ENCODE measurements around the gene INPP5D. TPM values are rescaled to one million over a fixed set of nuclear protein-coding genes. Genes with fewer than 3 reads are reported as not detected.

INPP5D gene
- polyA plus RNA-seq, 3 donors: 6.6 to 7.2 (median 6.7) TPM

DNA sequence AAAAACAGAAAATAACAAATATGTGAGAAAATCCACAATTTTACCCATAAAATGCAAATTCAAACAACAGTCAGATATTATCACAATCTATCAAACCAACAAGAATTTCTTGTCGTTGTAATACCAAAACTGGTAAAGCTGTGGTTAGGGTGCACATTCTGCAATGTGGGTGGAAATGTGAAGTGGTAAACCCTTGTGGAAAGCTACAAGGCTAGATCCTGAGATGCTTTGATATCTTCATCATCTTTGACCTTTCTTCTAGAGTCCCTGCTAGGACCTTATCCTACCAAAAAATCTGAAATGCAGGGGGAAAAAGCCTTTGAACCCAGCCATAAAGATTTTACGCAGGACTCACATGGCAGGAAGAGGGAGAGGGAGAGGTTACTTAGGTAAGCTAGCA, 174.1 kb downstream of the INPP5D start:
- no peak for DNase-seq

DNA sequence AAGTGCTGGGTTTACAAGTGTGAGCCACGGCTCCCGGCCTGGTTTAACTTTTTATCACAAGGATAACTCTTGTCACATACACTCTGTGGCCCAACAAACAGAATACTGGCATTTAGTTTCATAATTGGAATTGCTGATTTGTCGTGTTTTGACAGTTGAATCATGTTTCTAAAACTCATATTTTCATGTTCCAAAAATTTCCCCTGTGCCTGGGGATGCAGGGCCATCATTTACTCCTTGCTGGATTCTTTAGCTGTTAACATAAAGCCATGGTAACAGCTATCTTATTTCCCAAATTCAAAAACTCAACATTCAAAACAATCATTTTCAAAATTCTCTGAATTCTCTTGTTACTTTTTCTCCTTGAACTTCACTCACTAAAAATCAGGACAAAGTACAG, 174.9 kb downstream of the INPP5D start:
- DNase-seq: no peak

DNA sequence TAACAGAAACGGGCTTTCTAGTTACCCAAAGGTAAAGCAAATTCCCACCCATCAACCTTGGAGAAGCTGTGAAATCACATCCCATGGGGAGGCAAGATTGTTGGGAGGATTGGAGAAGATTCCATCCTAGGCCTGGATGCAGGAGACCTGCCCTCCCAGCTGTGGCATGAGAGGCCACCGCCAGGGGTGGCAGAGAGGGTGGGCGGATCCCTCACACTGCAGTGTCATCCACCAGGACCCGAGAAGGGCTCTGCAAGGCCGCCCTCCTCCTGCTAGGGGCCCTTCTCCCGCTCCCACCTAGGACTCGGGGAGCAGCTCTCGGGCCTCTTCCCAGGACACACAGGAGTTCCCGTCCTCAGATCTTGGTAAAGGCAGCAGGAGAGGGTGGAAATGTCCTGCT, 175.8 kb downstream of the INPP5D start:
- no peak for DNase-seq

DNA sequence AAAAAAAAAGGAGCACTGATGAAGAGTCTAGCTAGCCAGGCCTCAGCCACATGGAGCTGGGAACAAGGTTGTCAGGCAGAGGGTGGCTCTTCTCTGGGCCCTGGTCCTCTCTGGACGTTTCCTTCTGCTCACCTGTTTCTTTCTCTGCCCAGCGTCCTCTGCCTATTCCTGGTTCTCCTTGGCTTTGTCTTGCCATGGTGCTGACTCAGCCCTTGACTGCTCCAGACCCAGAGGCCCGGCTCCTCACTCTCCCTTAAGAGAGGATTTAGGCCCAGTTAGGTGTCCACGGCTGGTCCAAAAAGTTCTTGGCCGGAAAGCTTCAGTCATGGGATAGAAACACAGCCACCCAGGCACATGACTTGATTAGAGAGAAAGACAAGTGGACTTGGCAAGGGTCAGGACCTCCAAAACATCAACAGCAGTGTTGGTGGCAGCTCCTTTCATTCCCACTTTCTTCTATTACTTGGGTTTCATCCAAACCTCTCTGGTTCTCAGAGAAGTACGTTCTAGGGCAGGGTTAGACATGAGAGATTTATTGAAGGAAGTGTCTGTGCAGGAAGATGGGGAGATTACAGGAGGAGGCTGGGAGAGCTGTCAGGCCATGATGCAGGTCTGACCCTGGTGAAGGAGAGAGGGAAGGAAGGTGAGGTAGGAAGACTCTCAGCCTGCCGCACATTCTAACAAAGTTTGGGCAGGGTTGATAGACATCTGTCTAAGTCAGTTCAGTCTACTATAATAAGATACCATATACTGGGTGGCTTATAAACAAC, 176.9 kb downstream of the INPP5D start:
- DNase-seq: no peak

DNA sequence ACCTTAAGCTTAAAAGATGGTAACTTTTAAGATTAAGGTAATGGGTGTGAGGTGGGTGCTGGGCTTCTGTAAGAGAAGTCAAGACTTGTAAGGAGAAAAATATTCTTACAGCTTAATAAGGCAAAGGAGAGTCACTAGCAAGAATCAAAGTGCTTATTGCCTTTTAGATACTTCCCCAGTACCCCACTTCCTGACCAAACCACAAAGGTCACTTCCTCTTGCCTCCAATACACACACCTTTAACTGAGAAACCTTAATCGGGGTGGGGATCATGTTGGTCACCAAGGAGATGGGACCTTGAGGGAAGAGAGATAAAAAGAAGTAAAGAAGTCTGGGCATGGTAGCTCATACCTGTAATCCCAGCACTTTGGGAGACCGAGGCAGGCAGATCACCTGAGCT, 180.8 kb downstream of the INPP5D start:
- DNase-seq: no peak

DNA sequence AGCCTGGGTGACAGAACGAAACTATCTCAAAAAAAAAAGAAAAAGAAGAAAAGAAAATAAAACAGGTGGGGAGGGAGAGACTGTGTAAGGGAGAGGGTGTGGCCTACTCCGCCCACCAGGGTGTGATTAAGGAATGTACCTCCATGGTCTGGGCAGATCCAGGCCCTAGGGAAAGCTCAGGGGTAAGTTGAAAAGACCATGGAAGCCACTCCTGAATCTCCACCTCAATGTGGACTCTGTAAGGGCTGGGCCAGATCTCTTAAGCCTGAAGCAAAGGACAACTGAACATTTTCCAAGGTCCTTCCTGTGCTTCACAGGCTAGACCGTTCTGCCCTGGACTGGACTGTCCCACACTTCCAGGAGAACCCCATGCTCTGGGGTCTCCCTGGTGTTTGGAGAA, 181.7 kb downstream of the INPP5D start:
- DNase-seq: no peak

DNA sequence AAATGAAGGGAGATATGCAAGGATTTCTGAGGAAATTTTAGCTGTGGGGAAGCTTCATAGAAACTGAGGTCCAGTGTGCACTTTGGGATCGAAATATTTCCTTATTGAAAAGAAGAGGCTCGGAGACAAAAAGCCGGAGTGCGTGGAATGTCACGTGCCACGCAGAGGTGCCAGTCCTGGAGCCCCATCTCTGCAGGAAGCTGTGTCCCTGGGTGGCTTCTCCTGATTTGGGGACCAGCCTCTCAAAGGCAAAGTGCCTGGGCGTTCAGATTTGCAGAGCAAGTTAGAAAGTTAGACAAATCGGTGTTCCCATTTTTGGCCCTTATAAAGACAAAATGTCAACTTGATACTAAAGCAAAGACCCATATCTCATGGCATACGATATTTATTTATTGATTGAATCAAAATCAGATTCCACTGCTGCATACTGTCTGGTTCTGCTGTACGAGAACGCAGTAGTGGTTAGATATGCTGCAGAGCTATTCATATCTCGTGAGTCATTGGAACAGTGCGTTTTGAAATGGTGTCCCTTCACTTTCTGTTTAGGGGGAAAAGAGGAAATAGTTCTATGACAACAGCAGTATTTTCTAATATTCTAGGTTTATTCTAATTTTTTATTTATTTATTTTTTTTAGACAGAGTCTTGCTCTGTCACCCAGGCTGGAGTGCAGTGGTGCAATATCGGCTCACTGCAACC, 182.2 kb downstream of the INPP5D start:
- DNase-seq: no peak

DNA sequence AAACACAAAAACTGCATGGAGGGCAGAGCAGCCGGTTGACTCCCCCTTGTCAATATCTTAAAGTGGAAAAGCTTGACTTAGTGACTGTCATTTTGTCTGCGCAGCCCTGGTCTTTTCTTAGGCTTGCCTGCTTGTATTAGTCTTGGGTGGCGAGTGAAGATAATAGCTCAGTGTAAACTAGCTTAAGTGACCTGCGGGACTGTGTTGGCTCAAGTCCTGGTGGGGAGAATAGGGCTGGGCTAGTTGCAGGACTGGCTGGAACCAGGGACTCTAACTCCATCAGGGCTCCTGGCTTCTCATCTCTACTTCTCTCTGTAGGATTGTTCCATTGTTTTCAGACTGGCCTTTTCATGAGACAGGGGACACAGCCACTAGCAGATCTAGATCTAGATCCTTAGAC, 183.2 kb downstream of the INPP5D start:
- no peak for DNase-seq

DNA sequence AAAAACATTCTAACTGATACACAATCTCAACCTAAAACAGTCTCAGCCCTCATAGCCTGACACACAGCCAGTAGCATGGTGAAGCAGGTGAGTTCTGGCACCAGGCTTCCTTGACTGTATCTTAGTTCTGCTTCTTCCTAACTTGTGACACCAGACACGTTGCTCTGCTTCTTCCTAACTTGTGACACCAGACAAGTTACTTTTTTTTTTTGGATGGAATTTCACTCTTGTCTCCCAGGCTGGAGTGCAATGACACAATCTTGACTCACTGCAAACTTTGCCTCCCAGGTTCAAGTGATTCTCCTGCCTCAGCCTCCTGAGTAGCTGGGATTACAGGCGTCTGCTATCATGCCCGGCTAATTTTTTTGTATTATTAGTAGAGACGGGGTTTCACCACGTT, 184.7 kb downstream of the INPP5D start:
- DNase-seq: no peak

DNA sequence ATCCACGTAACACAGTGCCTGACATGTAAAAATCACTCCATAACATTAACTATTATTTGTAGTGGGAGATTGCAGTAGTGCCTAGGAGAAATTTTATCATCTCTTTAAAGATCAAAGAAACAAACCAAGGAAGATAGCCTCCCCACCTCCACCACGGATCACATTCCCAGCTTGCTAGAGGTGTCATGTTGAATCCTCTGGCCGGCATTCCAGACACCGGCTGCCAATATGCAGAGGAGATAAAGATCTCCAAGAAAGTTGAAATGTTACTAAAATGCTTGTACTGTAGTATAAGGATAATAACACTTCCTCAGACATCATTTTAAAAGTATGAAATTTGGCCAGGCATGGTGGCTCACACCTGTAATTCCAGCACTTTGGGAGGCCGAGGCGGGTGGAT, 185.3 kb downstream of the INPP5D start:
- no peak for DNase-seq

DNA sequence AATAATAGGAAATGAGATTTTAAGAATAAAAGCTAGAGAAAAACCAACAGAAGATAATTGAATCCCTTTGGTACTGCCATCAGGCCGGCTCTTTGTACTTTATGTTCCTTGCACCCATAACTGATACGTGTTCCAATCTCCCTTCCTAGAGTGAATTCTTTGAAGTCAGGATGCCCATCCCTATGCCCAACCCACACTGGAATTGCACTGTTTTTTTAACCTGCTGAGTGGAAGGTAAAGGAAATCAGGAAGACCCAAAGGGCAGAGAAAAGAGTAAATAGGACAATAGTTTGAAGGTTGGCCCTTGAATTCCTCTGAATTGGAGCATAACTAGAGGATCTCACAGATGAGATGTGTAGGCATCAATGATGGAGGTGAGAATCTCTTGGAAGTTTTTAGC, 187.0 kb downstream of the INPP5D start:
- DNase-seq: no peak

DNA sequence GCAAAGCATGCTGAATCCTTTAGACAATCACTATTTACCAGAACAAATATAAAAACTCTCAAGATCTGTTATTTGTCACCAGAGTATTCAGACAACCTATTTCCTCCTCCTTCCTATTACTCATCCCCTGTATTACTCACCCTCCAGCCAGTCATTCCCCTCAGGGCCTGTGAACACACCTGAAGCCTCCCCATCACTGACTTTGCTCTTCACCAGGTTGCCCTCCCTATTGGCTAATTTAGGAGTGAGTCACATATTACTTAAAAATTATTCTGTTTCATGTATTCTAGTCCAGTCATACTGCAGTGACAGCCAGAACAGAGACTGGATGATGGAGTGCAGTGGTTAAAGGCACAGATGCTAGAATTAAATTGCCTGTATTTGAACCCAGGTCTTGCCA, 187.6 kb downstream of the INPP5D start:
- no peak for DNase-seq

DNA sequence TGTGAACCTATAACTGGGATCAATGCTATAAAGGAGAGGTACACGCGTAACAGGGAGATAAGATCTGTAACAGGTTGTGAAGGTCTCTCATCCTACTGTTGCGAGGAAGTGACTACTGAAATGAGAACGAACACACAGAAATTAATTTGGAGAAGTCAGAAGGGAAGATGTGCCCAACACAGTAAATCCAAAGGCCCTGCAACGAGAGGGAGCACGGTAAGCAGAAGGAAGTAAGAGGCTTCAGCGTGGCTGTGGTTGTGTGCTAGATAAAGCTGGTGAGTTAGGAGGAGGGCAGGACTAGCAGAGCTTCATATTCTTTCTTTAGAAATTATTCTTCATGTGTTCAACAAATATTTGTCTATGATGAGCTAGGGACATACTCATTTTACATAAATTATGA, 188.9 kb downstream of the INPP5D start:
- no peak for DNase-seq

DNA sequence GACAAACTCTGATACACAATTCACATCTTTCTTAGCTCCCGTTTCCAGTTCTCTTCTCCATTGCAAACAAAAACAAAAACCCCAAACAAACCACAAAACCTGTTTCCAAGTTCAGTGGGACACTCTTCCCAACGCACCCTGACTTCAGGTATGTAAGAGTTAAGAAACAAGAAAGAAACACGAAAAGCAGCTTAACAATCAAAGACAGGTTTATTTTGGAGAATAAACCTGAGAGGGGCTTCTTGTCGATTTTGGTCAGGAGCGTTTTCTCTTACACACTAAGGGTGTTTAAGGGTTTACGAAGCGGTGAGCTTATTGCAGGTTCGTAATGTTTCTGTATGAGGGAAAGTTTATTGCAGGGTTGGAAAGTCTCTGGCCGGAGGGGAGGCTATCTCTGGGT, 190.4 kb downstream of the INPP5D start:
- DNase-seq: no peak

DNA sequence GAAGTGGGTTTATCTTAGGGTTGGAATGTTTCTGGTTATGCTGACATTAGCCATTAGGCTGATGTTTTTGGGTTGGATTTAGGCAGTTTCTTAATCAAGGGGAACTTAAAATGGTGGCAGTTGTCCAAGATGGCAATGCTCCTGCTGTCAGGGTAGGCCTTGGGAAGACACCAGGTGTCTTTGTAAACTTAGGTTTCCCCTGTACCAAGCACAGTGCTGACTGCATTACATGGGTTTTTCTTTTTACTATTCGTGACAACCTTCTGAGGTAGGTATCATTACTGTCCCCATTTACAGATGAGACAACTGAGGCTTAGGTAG, 190.8 kb downstream of the INPP5D start:
- DNase-seq: no peak

DNA sequence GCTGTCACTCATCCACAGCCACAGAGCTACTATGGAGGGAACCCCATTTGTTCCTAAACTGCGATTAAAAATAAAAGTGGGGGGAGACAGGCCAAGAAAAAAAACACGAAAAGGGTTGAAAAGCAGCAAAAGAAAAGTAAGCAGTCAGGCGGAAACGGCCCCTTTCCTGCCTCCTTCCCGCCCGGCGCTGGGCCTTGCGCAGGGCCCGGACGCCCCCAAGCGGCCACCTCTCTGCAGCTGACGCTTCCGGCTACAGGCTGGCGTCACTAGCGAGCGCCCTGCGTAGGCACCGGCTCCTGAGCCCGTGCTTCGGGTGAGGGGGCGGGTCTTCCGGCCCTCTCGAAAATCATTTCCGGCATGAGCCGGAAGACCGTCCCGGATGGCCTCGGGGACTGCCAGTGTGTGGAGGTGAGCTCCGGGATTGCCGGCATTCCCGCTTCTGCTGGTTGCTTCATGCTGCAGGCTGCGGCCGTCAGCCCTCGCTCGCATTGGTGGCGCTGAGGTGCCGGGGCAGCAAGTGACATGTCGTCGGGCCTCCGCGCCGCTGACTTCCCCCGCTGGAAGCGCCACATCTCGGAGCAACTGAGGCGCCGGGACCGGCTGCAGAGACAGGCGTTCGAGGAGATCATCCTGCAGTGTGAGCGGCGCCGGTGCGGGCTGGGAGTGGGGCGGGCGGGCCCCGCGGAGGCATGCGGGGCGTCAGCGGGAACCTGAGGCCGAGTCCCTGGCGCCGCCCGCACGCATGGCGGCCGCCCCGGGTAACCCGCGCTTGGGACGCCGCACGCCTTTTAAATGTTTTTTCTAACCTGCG, 191.4 kb downstream of the INPP5D start, which contains the start of gene ATG16L1:
TSS of gene ATG16L1 (plus strand) at position 368 of the 811 bp plus-strand sequence. CDS start at position 523, 155 bp downstream.
- peak; percentile 96 for DNase-seq

DNA sequence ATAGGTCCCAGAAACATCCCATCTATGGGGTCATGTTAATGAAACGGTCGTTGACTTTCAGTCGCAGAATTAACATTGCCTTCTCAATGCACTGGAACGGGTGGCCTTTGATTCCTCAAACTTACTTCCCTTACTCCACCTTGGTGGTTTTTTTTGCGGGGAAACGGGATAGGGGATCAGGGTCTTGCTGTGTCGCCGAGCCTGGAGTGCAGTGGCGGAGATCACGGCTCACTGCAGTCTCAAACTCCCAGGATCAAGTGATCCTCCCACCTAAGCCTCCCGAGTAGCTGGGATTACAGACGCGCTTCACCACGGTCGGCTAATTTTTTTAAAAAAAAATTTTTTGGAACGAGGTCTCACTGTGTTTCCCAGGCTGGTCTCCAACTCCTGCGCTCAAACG, 192.1 kb downstream of the INPP5D start:
- DNase-seq: peak; percentile 7

DNA sequence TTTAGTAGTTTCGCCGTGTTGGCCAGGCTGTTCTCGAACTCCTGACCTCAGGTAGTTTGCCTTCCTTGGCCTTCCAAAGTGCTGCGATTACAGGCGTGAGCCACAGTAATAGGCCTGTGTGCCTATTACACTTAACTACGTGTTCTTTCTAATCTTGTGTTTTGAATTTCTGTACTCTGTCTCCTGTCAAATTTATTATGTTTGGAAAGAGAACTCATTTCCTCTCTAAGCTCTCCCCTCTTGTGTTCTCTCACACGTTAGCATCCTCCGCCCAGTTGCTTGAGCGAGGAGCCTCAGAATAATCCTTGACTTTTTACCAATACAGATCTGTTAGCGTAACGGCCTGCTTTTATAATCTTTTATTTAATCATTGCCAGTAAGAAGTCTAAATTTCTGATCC, 195.0 kb downstream of the INPP5D start:
- DNase-seq: no peak

DNA sequence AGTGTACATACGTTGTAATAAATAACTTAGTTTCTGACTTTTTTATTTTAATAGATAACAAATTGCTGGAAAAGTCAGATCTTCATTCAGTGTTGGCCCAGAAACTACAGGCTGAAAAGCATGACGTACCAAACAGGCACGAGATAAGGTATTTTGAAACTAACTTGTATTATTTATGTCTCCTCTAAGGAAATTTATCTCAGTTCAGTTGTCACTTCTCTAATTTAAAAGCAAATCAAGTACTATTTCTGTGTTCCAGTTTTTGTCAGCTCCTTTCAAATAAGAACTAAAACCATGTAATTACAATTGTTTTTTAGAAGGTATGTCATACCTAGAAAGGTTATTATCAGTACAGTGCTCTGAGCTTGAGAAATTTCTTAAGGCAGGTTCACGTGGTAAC, 195.9 kb downstream of the INPP5D start:
- no peak for DNase-seq
